HCT116 (cell line): ENCODE measurements around the gene NKG7. TPM values are rescaled to one million over a fixed set of nuclear protein-coding genes. Genes with fewer than 3 reads are reported as not detected.
A peak's percentile ranks its signal among the peaks of the same experiment; 100 is the strongest.

Source experiments
- ATAC-seq: fragments of 200-7000 bp; cut with Tn5 transposase; 2 replicates; pipeline ENCODE4 v1.9.1; 2020; ENCODE audit warnings: mild to moderate bottlenecking, moderate library complexity
- BruUV-seq: library from RNA; stranded (reverse); fragments of 400-500 nt; replicated peaks from 2 replicates; lab custom pipeline; 2021; lab: Mats Ljungman, UMichigan
- CTCF ChIA-PET: fragments of 300-600 bp; sonication (Branson Sonifier 250); formaldehyde crosslinking; loops from one replicate; lab custom pipeline; 2021; ENCODE audit warnings: antibody characterized with exemption; lab: Charles Lee
- POLR2A ChIA-PET: fragments of 300-600, 350-600 bp; sonication (Branson Sonifier 250); formaldehyde crosslinking; loops from one replicate; lab custom pipeline; 2021; ENCODE audit warnings: antibody characterized with exemption; lab: Charles Lee
- RAD21 ChIA-PET, 2 experiments: fragments of 300-600 bp; sonication (Branson Sonifier 250); formaldehyde crosslinking; loops; one replicate each; lab custom pipeline; 2023; ENCODE audit warnings: low total read pairs in 2 of 2; ENCODE audit not compliant: uncharacterized antibody in 2 of 2, unreplicated experiment in 2 of 2, low non-redundant PET in 1 of 2; lab: Charles Lee
- DNase-seq: peaks from one replicate; pipeline ENCODE4 v3.0.0-alpha.2; 2010; ENCODE audit warnings: low read depth, low spot score
- H2AFZ ChIP-seq: fragments of 200-600 bp; shearing (Covaris generic), sonication (generic); 2 replicates; pipeline ENCODE4 v1.6.1; 2017; ENCODE audit warnings: low read depth, mixed run types, mixed read lengths, antibody characterized with exemption, low read length; ENCODE audit not compliant: poor library complexity, severe bottlenecking
- H3K27ac ChIP-seq: 2 replicates; pipeline ENCODE4 v1.5.1; 2012; ENCODE audit warnings: low read depth, low read length
- H3K27me3 ChIP-seq: fragments of 200-600 bp; sonication (generic); 2 replicates; pipeline ENCODE4 v1.6.1; 2016; ENCODE audit warnings: mixed run types, low read length, mixed read lengths; ENCODE audit not compliant: insufficient read depth
- H3K36me3 ChIP-seq, 2 experiments: fragments of 200-500 bp in 1 of 2; fragments of 200-600 bp in 1 of 2; sonication (Bioruptor generic) in 1 of 2; sonication (generic) in 1 of 2; 2 replicates each; pipeline versions ENCODE4 v1.5.1 to v1.6.1; 2014 to 2016; ENCODE audit warnings: low read length in 2 of 2, inconsistent platforms in 1 of 2, mixed read lengths in 1 of 2, mixed run types in 1 of 2; ENCODE audit not compliant: insufficient read depth in 2 of 2, control insufficient read depth in 1 of 2
- H3K4me1 ChIP-seq, 2 experiments: fragments of 200-600 bp in 1 of 2; sonication (generic) in 1 of 2; 2 replicates each; pipeline versions ENCODE4 v1.5.1 to v1.6.1; 2012 to 2017; ENCODE audit warnings: low read length in 2 of 2, inconsistent platforms in 1 of 2, mild to moderate bottlenecking in 1 of 2, mixed read lengths in 1 of 2, mixed run types in 1 of 2, moderate library complexity in 1 of 2; ENCODE audit not compliant: insufficient read depth in 2 of 2, control insufficient read depth in 1 of 2
- H3K4me2 ChIP-seq: fragments of 200-600 bp; sonication (generic); 2 replicates; pipeline ENCODE4 v1.6.1; 2017; ENCODE audit warnings: mixed run types, low read length, mixed read lengths
- H3K4me3 ChIP-seq, 2 experiments: fragments of 200-600 bp in 1 of 2; sonication (generic) in 1 of 2; replicated peaks in 1 of 2; 2 replicates each; pipeline ENCODE4 v1.5.1; 2011 to 2016; ENCODE audit warnings: low read length in 2 of 2, control low read depth in 1 of 2, low read depth in 1 of 2, mild to moderate bottlenecking in 1 of 2, mixed read lengths in 1 of 2, mixed run types in 1 of 2
- H3K79me2 ChIP-seq: fragments of 200-600 bp; sonication (generic); 2 replicates; pipeline ENCODE4 v1.6.1; 2017; ENCODE audit warnings: mild to moderate bottlenecking, mixed run types, low read length, moderate library complexity, mixed read lengths; ENCODE audit not compliant: insufficient read depth
- H3K9ac ChIP-seq: fragments of 200-600 bp; sonication (generic); 2 replicates; pipeline ENCODE4 v1.6.1; 2016; ENCODE audit warnings: low read length, mixed read lengths
- H3K9me2 ChIP-seq: fragments of 200-600 bp; sonication (generic), shearing (Covaris generic); 2 replicates; pipeline ENCODE4 v1.6.1; 2017; ENCODE audit warnings: mixed run types, mild to moderate bottlenecking, moderate library complexity; ENCODE audit not compliant: insufficient read depth
- H3K9me3 ChIP-seq, 2 experiments: fragments of 200-500 bp in 1 of 2; fragments of 200-600 bp in 1 of 2; sonication (Bioruptor generic) in 1 of 2; sonication (generic) in 1 of 2; 2 replicates each; pipeline ENCODE4 v1.6.1; 2014 to 2017; ENCODE audit warnings: low read length in 2 of 2, mixed read lengths in 2 of 2, inconsistent platforms in 1 of 2, low read depth in 1 of 2, mild to moderate bottlenecking in 1 of 2, mixed run types in 1 of 2, moderate library complexity in 1 of 2; ENCODE audit not compliant: control insufficient read depth in 1 of 2, insufficient read depth in 1 of 2
- H4K20me1 ChIP-seq: fragments of 200-600 bp; sonication (generic), shearing (Covaris generic); 2 replicates; pipeline ENCODE4 v1.6.1; 2017; ENCODE audit warnings: mixed run types, mild to moderate bottlenecking, moderate library complexity; ENCODE audit not compliant: insufficient read depth
- ELF1 ChIP-seq: IDR thresholded peaks from 2 replicates; pipeline ENCODE4 v1.6.1; 2012; ENCODE audit warnings: low read depth, borderline replicate concordance
- FOSL1 ChIP-seq: IDR thresholded peaks from 2 replicates; pipeline ENCODE4 v1.6.1; 2012; ENCODE audit warnings: low read depth
- JUND ChIP-seq: IDR thresholded peaks from 2 replicates; pipeline ENCODE4 v1.6.1; 2012
- POLR2A ChIP-seq: IDR thresholded peaks from 2 replicates; pipeline ENCODE4 v1.7.0; 2011; ENCODE audit warnings: borderline replicate concordance; ENCODE audit not compliant: insufficient read depth, insufficient read length; ENCODE audit errors: extremely low read depth
- RAD21 ChIP-seq: IDR thresholded peaks from 2 replicates; pipeline ENCODE4 v1.6.1; 2012; ENCODE audit warnings: low read depth, mild to moderate bottlenecking
- SP1 ChIP-seq: IDR thresholded peaks from 2 replicates; pipeline ENCODE4 v1.6.1; 2012; ENCODE audit warnings: low read depth
- YY1 ChIP-seq: IDR thresholded peaks from 2 replicates; pipeline ENCODE4 v1.6.1; 2011; ENCODE audit warnings: low read length, low read depth, moderate library complexity, mild to moderate bottlenecking; ENCODE audit not compliant: insufficient replicate concordance; ENCODE audit errors: extremely low read depth
- intact Hi-C: fragments of 100-400 bp; cut with micrococcal nuclease; formaldehyde crosslinking; loops from 2 replicates; pipeline ENCODE4 v1.10.0; 2022
- total RNA-seq: library from RNA; stranded (reverse); gene quantifications from one replicate; pipeline ENCODE4 v1.2.1, GENCODE V29; 2021; ENCODE audit not compliant: unreplicated experiment
- TF ChIP-seq, protein P1 (sequence below): IDR thresholded peaks from 2 replicates; pipeline ENCODE4 v1.6.1; 2012
- TF ChIP-seq, protein P2 (sequence below): IDR thresholded peaks from 2 replicates; pipeline ENCODE4 v1.6.1; 2012; ENCODE audit warnings: low read depth
- TF ChIP-seq, protein P3 (sequence below), 3 experiments: fragments of 200-600 bp in 1 of 3; sonication (generic) in 1 of 3; IDR thresholded peaks in 2 of 3; conservative IDR thresholded peaks in 1 of 3; 2 replicates each; pipeline ENCODE4 v1.5.1; 2012 to 2017; ENCODE audit warnings: low read depth in 2 of 3, low read length in 2 of 3, antibody characterized with exemption in 1 of 3, borderline replicate concordance in 1 of 3, control low read depth in 1 of 3, mild to moderate bottlenecking in 1 of 3, mixed read lengths in 1 of 3, mixed run types in 1 of 3, moderate library complexity in 1 of 3; ENCODE audit not compliant: insufficient read depth in 1 of 3
- TF ChIP-seq, protein P4 (sequence below): IDR thresholded peaks from 2 replicates; pipeline ENCODE4 v1.6.1; 2011; ENCODE audit warnings: mild to moderate bottlenecking, low read length, moderate library complexity; ENCODE audit not compliant: insufficient replicate concordance; ENCODE audit errors: extremely low read depth

Gene NKG7
- total RNA-seq, 1 experiment from 2014 or later: not detected

DNA sequence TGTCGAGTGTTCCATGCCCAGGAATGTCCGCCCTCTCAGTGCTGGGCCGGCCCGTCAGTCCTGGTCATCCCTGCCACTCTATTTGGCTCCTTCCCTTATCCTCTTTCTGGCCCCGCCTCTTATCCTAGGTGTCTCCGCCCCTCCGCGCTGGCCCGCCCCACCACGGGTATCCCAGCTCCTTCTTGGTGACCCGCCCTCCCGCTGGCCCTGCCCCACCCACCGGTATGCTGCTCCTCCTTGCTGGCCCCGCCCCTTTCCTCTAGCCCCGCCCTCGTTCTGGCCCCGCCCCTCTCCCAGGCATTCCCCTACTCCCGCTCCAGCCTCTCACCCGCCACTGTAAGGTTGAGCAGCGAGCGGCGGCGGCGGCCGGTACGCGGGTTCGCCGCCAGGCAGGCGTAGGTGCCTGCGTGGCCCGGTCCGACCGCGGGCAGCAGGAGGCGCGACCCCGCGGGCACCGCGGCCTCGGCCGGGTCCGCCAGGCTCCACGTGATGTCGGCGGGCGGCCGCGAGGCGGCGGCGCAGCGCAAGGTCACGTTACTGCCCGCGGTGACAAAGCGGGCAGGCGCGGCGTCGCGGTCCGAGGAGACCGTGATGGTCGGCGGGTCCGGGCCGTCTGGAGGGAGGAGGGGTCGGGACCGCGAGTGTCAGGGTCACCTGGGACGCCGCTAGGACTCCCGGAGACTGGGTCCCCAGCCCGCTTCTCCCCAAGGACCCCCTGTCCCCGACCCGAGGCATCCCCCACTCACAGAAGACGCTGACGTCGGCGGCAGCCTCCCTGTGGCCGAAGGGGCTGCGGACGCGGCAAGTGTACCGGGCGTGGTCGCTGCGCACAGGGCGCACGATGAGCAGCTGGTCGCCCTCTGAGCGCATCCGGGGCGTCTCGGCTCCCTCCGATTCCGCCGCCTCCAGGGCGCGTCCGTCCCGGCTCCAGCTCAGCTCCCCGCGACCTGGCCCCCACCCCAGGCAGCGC is 32.5 kb downstream of the NKG7 start (continued):
- no peak for TF ChIP-seq YY1
- TF ChIP-seq SP1: peak; percentile 38; the same call in 1 of the 2 replicates
- TF ChIP-seq, protein P1, sequence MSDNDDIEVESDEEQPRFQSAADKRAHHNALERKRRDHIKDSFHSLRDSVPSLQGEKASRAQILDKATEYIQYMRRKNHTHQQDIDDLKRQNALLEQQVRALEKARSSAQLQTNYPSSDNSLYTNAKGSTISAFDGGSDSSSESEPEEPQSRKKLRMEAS: peak; percentile 90

DNA sequence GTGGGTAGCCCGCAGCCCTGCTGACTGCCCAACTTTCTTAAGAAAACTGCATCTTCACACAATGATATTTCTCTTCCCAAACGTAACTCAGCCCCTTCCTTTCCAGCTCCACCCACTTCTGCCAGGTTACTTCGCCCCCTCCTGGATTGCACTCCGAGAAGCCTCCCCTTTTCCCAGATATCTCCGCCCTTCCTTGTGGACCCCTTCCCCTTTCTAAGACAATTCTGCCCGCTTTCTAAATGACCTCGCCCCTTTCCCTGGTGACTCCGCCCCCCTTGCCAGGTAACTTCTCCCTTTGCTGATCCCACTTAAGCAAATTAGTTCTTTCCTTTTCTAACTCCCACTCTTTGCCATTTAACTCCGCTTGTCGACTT is 33.2 kb downstream of the NKG7 start:
- Histone ChIP-seq H3K9me3 (no peaks in the 10 kb centered on the region), H2AFZ (peak overlapping the region; percentile 95), H3K27me3 (no peaks in the 10 kb centered on the region), H3K79me2 (no peaks in the 10 kb centered on the region), H4K20me1 (no peaks in the 10 kb centered on the region), H3K4me2 (peak overlapping the region; percentile 90), H3K9ac (peak overlapping the region; percentile 70), H3K4me3 (peak overlapping the region; percentile 54 to 67), H3K27ac (peak overlapping the region; percentile 55), H3K4me1 (peaks cover 5 to 45% of the 10 kb centered on the region in 2 experiments; a peak in 3 of 4 replicates), H3K9me2 (no peaks in the 10 kb centered on the region), H3K36me3 (no peaks in the 10 kb centered on the region)
- ChIA-PET CTCF (interaction anchor here (0.6 to 1.6 kb wide), 14 partner anchors 10 to 322 kb away, joined by 3 to 21 read pairs (median 7); no protein-coding TSS in a partner anchor), RAD21 (interaction anchor here (0.8 to 1.3 kb wide), 4 partner anchors 28 to 101 kb away, joined by 3 to 7 read pairs (median 4); no protein-coding TSS in a partner anchor), POLR2A (interaction anchor here (0.6 to 1.7 kb wide), 8 partner anchors 10 to 232 kb away, joined by 3 to 12 read pairs (median 4); partner anchors contain the start of gene ZNF175)
- intact Hi-C loops: loop anchor here (1.0 kb wide), 5 partner anchors 28 to 318 kb away; no protein-coding TSS in a partner anchor
- TF ChIP-seq, protein P1: no peak
- TF ChIP-seq FOSL1 (no peak), POLR2A (no peak), ELF1 (no peak), SP1 (no peak; the same call in 1 of the 2 replicates), JUND (no peak), RAD21 (no peak)
- TF ChIP-seq, protein P2, sequence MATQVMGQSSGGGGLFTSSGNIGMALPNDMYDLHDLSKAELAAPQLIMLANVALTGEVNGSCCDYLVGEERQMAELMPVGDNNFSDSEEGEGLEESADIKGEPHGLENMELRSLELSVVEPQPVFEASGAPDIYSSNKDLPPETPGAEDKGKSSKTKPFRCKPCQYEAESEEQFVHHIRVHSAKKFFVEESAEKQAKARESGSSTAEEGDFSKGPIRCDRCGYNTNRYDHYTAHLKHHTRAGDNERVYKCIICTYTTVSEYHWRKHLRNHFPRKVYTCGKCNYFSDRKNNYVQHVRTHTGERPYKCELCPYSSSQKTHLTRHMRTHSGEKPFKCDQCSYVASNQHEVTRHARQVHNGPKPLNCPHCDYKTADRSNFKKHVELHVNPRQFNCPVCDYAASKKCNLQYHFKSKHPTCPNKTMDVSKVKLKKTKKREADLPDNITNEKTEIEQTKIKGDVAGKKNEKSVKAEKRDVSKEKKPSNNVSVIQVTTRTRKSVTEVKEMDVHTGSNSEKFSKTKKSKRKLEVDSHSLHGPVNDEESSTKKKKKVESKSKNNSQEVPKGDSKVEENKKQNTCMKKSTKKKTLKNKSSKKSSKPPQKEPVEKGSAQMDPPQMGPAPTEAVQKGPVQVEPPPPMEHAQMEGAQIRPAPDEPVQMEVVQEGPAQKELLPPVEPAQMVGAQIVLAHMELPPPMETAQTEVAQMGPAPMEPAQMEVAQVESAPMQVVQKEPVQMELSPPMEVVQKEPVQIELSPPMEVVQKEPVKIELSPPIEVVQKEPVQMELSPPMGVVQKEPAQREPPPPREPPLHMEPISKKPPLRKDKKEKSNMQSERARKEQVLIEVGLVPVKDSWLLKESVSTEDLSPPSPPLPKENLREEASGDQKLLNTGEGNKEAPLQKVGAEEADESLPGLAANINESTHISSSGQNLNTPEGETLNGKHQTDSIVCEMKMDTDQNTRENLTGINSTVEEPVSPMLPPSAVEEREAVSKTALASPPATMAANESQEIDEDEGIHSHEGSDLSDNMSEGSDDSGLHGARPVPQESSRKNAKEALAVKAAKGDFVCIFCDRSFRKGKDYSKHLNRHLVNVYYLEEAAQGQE: no peak
- TF ChIP-seq, protein P3, sequence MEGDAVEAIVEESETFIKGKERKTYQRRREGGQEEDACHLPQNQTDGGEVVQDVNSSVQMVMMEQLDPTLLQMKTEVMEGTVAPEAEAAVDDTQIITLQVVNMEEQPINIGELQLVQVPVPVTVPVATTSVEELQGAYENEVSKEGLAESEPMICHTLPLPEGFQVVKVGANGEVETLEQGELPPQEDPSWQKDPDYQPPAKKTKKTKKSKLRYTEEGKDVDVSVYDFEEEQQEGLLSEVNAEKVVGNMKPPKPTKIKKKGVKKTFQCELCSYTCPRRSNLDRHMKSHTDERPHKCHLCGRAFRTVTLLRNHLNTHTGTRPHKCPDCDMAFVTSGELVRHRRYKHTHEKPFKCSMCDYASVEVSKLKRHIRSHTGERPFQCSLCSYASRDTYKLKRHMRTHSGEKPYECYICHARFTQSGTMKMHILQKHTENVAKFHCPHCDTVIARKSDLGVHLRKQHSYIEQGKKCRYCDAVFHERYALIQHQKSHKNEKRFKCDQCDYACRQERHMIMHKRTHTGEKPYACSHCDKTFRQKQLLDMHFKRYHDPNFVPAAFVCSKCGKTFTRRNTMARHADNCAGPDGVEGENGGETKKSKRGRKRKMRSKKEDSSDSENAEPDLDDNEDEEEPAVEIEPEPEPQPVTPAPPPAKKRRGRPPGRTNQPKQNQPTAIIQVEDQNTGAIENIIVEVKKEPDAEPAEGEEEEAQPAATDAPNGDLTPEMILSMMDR (IDR thresholded peaks at IDR 0.05 in 2 of 3, conservative IDR thresholded peaks at IDR 0.05 in 1 of 3; ENCODE audit: borderline replicate concordance in 1 of 3, insufficient read depth in 1 of 3, low read depth in 2 of 3, low read length in 2 of 3): no peak
- TF ChIP-seq, protein P4, sequence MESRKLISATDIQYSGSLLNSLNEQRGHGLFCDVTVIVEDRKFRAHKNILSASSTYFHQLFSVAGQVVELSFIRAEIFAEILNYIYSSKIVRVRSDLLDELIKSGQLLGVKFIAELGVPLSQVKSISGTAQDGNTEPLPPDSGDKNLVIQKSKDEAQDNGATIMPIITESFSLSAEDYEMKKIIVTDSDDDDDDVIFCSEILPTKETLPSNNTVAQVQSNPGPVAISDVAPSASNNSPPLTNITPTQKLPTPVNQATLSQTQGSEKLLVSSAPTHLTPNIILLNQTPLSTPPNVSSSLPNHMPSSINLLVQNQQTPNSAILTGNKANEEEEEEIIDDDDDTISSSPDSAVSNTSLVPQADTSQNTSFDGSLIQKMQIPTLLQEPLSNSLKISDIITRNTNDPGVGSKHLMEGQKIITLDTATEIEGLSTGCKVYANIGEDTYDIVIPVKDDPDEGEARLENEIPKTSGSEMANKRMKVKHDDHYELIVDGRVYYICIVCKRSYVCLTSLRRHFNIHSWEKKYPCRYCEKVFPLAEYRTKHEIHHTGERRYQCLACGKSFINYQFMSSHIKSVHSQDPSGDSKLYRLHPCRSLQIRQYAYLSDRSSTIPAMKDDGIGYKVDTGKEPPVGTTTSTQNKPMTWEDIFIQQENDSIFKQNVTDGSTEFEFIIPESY: no peak
- no TSS peak for BruUV-seq
- ATAC-seq (peak; percentile 30), DNase-seq (no peak)
